ENCODE measurements around the gene LIF.
"Not testable (repeated sequence)": the region's sequence is repeated elsewhere in the genome, so short reads cannot be mapped to it uniquely, and the experiment has no call there.

The LIF gene

GRCh38 chr22:30224161-30224857 is 22.2 kb downstream of the LIF start:
- no peak for DNase-seq (ENCODE audit: low spot score)

- no peak for DNase-seq (ENCODE audit: low spot score)
These were observed 23.3 kb downstream of the LIF start for GRCh38 chr22:30223303-30223702.

DNA sequence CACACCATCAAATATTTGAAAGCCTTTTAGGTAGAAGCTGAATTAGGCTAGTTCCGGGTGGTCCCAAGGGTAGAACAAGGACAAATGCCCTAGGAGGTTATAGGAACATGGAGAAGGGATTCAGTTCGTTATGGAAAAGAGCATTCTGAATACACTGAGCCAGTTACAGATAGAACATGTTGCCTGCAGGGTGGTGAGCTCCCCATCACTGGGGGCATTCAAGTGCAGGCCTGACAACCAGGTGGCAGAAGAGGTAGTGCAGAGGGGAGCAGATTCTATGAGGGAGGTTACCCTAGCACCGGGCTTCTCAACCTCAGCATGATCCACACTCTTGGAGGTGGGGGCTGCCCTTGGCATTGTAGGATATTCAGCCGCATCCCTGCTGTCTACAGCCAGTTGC is 24.2 kb downstream of the LIF start:
- DNase-seq (ENCODE audit: low spot score), result no peak

DNA sequence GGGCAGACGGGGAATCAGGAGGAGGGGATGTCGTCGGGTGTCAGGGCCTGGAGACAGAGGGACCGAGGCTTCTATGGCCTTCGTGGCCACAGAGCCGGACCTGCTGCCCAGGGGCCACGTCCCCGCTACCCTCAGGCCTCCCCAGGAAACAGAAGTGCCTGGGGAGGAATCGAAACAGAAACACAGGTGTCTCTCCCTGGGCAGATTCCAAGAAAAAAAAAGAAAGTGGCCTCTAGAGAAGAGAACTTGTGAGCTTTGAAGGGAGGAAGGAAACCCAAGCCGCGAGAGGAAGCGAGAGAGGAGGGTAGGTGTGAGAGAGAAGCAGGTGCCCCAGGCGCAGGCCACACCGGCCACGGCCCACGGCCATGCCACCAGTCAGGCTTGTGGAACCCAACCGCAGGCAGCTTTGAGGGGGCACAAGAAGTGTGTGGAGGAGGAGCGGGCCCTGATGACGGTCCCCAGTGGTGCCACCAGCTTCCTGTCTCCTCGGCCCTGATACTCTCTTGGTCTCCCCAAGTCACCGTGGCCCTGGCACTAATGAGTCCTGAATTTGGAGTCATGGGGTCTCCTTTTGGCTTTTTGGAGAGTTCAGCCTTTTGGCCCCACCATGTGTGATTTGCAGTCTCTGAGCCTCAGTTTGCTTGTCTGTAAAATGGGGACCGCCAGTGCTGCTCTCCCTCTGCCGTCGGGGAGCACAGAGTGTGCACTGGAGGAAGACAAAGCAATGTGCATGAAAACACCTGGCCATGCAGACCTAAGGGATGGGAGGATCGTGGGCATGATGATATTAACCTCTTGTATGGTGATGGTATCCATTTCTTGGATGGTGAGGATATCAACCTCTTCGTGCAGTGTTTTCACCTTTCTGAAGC is 25.2 kb downstream of the LIF start:
- DNase-seq (ENCODE audit: low spot score), result no peak

GRCh38 chr22:30220338-30221012 is 26.1 kb downstream of the LIF start:
- no peak for DNase-seq (ENCODE audit: low spot score)

- DNase-seq (ENCODE audit: low spot score), result no peak
These were observed 26.8 kb downstream of the LIF start for GRCh38 chr22:30219668-30220278.

DNA sequence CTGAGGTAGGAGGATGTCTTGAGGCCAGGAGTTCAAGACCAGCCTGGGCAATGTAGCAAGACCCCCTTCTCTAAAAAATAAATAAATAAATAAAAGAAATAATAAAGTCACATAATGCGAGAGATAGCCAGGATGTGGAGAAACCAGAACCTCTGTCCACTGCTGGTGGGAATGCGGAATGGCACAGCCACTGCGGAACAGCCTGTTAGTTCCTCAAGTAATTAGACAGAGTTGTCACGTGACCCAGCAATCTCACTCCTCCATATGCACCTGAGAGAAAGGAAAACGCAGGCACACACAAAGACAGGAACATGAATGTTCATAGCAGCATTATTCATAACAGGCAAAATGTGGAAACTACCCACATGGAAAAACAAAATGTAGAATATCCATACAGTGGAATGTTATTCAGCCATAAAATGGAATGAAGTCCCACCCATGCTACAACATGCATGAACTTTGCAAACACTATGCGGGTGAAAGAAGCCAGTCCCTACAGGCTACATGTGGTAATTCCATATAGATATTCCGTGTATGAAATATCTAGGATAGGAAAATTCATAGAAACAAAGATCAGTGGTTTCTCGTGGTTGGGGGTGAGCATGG is 27.4 kb downstream of the LIF start:
- DNase-seq (ENCODE audit: low spot score), result no peak

DNA sequence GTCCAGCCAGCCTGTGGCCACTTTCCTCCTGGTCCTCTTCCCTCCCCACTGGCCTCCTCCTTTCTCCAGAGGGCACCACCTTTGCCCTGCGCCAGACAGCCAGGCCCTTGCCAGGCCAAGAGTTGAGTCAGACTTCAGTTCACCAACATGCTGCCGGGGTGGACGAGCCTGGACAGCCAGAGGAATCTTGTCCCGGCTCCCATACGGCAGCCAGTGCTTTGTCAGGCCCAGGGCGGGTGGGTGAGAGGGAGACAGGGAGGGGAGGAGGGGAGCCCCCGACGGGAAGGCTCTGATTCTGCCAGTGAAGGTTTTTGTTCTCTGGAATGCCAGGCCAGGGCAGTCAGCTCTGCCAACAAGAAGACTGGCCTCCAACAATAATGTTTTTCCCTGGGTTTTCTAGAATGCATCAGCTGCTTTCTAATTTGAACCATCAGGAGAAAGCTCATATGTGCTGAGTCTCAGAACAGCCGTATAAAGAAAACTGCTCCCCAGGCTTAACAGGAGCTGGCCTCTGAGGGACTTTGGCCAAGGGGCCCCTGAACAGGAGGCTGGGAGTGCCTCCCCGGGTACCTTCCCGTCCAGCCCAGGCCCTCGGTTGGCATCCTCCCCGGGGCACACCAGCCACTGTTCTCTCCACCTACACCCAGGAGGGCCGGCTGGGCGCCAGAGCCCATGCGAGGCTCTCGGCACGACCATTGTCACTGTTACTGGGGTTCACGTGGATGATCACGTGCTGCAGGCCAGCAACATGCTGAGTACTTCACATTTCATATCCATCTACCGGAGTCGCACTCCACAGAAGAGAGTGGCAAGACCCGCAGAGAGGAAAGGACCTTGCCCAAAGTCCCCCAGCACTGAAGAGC is 28.6 kb downstream of the LIF start:
- DNase-seq (ENCODE audit: low spot score), result no peak

DNA sequence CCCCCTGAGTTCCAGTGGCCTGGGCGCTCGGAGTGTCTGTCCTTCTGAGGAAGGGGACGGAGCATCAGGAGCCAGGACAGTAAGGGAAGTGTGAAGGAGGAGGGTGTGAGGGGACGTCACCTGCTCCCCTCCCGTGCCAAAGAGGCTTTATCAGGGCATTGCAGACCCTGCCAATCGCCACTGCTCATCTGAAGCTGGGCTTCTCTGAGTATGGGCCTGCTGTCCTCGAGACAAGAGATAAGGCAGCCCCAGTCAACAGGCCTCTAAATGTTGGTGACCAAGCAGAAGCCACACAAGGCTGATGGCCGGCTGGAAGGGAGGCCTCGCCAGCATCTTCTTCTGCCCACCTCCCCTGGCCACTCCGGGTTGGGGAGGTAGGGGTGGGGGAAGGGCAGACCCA is 29.8 kb downstream of the LIF start:
- no peak for DNase-seq (ENCODE audit: low spot score)

DNA sequence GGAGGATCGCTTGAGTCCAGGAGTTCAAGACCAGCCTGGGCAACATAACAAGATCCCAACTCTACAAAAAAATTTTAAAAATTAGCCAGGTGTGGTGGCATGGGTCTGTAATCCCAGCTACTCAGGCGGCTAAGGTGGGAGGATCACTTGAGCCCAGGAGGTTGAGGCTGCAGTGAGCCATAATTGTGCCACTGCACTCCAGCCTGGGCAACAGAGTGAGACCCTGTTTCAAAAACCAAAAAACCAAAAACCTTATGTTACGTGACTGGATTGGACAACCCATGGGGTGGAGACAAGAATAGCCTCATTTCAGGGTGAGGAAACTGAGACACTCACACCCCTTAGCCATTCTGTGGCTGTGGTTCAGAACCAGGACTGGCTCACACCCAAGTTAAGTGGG is 30.3 kb downstream of the LIF start:
- DNase-seq (ENCODE audit: low spot score), result not testable (repeated sequence)

DNA sequence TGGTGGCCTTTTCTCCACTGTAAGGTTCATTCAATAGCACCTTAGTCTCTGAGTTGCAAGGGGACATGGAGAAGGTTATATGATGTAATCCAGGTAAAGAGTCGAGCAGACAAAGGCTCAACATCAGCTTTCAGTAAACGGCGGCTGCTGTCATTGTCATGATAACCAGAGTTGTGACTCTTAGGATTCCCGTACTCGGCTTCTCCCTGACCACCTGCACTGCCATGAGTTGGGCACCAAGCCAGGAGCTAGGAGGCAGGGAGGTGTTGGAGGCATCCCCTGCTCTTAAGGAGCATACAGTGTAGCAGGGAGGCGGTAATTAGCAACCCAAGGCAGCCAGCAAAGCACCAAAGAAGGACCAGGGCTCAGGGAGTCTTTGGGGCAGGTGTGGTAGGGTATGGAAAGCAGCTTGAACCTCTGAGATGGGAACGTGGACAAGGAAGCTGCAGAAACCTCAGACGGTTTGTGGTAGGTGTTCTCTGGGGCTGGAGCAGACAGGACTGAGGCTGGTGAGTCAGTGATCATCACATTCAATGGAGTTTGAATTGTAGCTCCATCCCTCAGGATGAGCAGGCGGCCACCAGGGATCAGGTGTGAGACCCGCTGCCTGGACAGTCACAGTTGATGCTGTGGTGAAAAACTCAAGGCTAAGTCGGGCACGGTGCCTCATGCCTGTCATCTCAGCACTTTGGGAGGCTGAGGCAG is 31.7 kb downstream of the LIF start:
- DNase-seq (ENCODE audit: low spot score), result no peak

GRCh38 chr22:30212996-30213441 is 33.5 kb downstream of the LIF start:
- DNase-seq (ENCODE audit: low spot score), result no peak

DNA sequence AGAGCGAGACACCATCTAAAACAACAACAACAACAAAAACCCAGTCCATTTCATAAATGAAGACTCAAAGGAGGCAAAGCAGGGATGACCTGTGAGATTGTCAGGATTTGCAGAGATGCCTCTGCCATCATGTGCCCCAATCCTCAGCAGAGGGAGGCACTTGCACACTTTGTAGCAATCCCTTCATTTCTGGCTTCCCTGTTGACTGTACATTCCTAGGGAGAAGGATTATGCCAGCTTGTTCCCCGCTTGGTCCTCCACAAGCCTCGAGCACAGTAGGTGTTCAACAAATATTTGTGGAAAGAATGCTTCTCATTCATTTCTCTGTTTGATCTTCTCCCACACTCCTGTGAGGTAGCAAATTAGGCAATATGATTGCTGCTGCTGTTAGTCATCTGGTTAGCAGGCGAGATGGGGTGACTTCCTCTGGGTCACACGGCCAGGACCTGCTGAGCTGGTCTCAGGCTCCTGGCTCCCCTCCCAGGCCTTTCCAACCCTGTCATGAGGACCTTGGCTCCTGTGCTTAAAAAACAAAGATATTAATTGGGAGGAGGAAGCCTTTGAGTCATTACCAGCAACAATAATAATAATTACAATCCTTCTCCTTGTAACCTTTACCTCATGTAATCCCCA is 34.1 kb downstream of the LIF start:
- no peak for DNase-seq (ENCODE audit: low spot score)

DNA sequence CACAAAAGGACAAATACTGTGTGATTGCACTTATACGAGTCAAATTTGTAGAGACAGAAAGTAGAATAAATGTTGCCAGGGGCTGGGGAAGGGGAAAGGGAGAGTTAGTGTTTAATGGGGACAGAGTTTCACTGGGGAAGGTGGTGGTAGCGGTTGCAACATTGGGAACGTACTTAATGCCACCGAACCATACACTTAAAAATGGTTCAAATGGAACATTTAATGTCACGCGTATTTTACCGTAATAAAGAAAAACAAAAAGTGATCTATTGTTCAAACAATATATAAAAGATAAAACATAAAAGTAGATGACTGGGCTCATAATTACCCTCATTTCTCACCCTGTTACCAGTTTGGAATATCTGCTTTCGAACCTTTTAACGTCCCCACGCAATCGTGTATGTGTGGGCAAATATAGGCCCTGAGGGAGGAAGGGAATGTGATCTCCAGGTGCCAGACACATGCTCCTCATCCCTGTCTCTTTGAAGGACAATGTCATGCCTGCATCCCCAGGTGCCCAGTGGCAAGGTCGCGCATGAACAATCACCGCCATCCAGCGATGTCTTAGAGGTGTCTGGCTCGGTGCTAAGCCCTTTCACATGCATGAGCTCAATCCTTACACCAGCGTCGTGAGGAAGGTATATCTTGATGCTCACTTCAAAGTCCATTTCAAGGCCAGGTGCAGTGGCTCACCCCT is 35.3 kb downstream of the LIF start:
- DNase-seq (ENCODE audit: low spot score), result no peak

DNA sequence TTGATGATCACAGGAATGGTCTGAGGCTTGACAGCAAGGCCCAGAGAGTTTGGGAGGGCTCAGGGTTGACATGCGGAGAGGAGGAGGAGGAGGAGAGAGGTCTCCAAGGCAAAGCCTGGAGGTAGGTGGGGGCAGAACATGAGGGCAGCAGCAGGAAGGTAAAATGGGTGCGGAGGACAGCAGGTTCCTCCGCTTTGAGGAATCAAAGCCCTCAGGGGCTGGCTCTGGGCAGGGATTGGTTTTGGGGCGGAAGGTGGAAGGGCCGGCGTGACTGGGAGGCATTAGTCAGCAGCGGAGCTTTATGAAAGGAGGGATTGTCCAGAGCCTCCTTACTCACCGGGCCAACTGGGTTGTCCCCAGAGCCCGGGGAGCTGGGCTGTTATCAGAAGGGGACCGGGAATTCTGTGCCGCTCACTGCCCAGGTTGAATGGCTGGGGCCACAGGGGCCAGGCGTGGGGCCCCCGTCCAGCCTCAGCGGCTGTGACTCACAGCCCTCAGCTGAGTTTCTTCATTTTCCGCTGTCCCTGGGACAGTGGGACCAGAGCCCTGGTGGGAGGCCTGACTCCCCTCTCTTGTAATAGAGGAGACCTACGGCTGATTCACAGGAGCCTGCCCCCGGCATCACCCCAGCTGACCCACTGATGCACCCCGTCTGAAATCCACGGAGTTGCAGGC is 36.2 kb downstream of the LIF start:
- no peak for DNase-seq (ENCODE audit: low spot score)

DNA sequence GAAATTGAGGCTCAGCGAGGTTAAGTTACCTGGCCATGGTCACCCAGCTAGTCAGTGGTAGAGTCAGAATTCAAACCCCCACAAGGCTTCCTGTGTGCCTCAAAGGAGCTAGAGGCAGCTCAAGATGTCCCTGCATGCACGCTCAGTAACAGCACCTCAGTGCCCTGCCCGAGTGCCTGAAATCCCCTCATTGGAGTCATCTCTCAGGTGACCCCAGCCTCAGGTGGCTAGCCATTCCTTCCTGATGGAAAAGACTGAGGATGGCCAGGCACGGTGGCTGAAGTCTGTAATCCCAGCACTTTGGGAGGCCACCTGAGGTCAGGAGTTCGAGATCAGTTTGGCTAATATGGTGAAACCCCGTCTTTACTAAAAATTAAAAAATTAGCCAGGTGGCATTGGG is 36.9 kb downstream of the LIF start:
- no peak for DNase-seq (ENCODE audit: low spot score)

GRCh38 chr22:30208631-30209603 is 37.6 kb downstream of the LIF start:
- DNase-seq (ENCODE audit: low spot score), result no peak

All from iPS-NIHi11 (cell line).